Testis (tissue), 3 donors: Measurements from ENCODE around the gene NECTIN1. TPM values are rescaled to one million over a fixed set of nuclear protein-coding genes. Genes with fewer than 3 reads are reported as not detected.

ENCODE experiments used
- DNase-seq: peaks from one replicate; pipeline ENCODE4 v3.0.0-alpha.2; 2019
- H3K27ac ChIP-seq, 2 donors: fragments of 200-600 bp; sonication (generic); one replicate each; pipeline ENCODE4 v1.5.1; 2019
- H3K27me3 ChIP-seq: fragments of 200-600 bp; sonication (generic); one replicate; pipeline ENCODE4 v1.5.1; 2019
- H3K36me3 ChIP-seq: fragments of 200-600 bp; sonication (generic); one replicate; pipeline ENCODE4 v1.5.1; 2017; ENCODE audit warnings: low read depth; ENCODE audit errors: missing control alignments
- H3K4me1 ChIP-seq: fragments of 200-600 bp; sonication (generic); one replicate; pipeline ENCODE4 v1.5.1; 2019
- H3K4me3 ChIP-seq, 2 donors: fragments of 200-600 bp; sonication (generic); one replicate each; pipeline ENCODE4 v1.5.1; 2017 to 2019
- H3K9me3 ChIP-seq: fragments of 200-600 bp; sonication (generic); one replicate; pipeline ENCODE4 v1.5.1; 2017
- CTCF ChIP-seq, 3 experiments: fragments of 450-650 bp in 2 of 3; fragments of 200-600 bp in 1 of 3; sonication (generic) in 1 of 3; IDR thresholded peaks; one replicate each; pipeline ENCODE4 v1.5.1; 2016 to 2019; ENCODE audit warnings: antibody characterized with exemption in 3 of 3, mild to moderate bottlenecking in 2 of 3, moderate library complexity in 1 of 3
- POLR2A ChIP-seq: fragments of 450-650 bp; IDR thresholded peaks from one replicate; pipeline ENCODE4 v1.6.1; 2017; ENCODE audit warnings: antibody characterized with exemption, mild to moderate bottlenecking, moderate library complexity
- WGBS, 2 donors: methylation state at CpG; one replicate each; pipeline ENCODE4 v1.1.5; 2018; 5-methylcytosine and 5-hydroxymethylcytosine counted together
- intact Hi-C: fragments of 100-400 bp; cut with DNase I; formaldehyde crosslinking; loops from one replicate; pipeline ENCODE4 v1.15.1; 2023; ENCODE audit warnings: low total_unique reads
- polyA plus RNA-seq: library from polyadenylated mRNA; stranded (reverse); fragments of 350-450 nt; fragmentation: Illumina TruSeq; extraction: RNeasy Lipid Tissue Mini Kit (QIAGEN cat#74804); gene quantifications from one replicate; pipeline ENCODE4 v1.2.3, GENCODE V29; 2014; ENCODE audit warnings: low read depth, low replicate concordance; ENCODE audit not compliant: insufficient read depth
- total RNA-seq, 2 donors: library from RNA; depleted of rRNA; stranded (reverse); fragments of >200 nt; gene quantifications; one replicate each; pipeline ENCODE4 v1.2.3, GENCODE V29; 2016

NECTIN1 gene
- total and polyA plus RNA-seq, 3 donors from 2014 or later = 5.2 to 5.4 (median 5.2) TPM

GRCh38 chr11:119747868-119748660 lies 19.1 kb upstream of the NECTIN1 start:
- no peaks in the 10 kb centered on the region for H3K36me3 ChIP-seq
- no peaks in the 10 kb centered on the region for H3K9me3 ChIP-seq
- H3K27ac ChIP-seq = no peak overlapping the region
- 91 to 92% methylated on average over 11 to 15 of the region's 15 CpGs for WGBS, 2 donors
- DNase-seq = no peak
- intact Hi-C loops = no loop called here
- H3K27me3 ChIP-seq = no peaks in the 10 kb centered on the region
- no peak overlapping the region for H3K4me3 ChIP-seq
- TF ChIP-seq POLR2A (no peak), CTCF (IDR thresholded peaks at IDR 0.05) (no peak)
- no peaks in the 10 kb centered on the region for H3K4me1 ChIP-seq

GRCh38 chr11:119745776-119746535 lies 17.0 kb upstream of the NECTIN1 start:
- no peak for DNase-seq

GRCh38 chr11:119745112-119745511 lies 16.1 kb upstream of the NECTIN1 start:
- no peaks in the 10 kb centered on the region for H3K27me3 ChIP-seq
- TF ChIP-seq POLR2A (no peak), CTCF (IDR thresholded peaks at IDR 0.05) (no peak)
- WGBS, 2 donors = 77 to 81% methylated on average over 4 to 5 of the region's 5 CpGs
- no peak overlapping the region for H3K27ac ChIP-seq
- H3K4me3 ChIP-seq = no peak overlapping the region
- no peak for DNase-seq
- H3K9me3 ChIP-seq = no peaks in the 10 kb centered on the region
- intact Hi-C loops = no loop called here
- H3K4me1 ChIP-seq = peaks cover 5% of the 10 kb centered on the region
- H3K36me3 ChIP-seq = no peaks in the 10 kb centered on the region

More at GRCh38 chr11:119745776-119746535, 17.0 kb upstream of the NECTIN1 start:
- TF ChIP-seq CTCF (IDR thresholded peaks at IDR 0.05) = no peak
- no peak for TF ChIP-seq POLR2A
- H3K36me3 ChIP-seq = no peaks in the 10 kb centered on the region
- no peak overlapping the region for H3K4me3 ChIP-seq
- intact Hi-C loops = no loop called here
- H3K27me3 ChIP-seq = no peaks in the 10 kb centered on the region
- H3K4me1 ChIP-seq = peaks cover 5% of the 10 kb centered on the region
- WGBS, 2 donors = 88 to 89% methylated on average over 16 of the region's 16 CpGs
- no peak overlapping the region for H3K27ac ChIP-seq
- no peaks in the 10 kb centered on the region for H3K9me3 ChIP-seq

- Histone ChIP-seq H3K4me1 (peaks cover 5% of the 10 kb centered on the region), H3K9me3 (no peaks in the 10 kb centered on the region), H3K27ac (no peak overlapping the region), H3K27me3 (no peaks in the 10 kb centered on the region), H3K4me3 (no peak overlapping the region), H3K36me3 (no peaks in the 10 kb centered on the region)
- DNase-seq = no peak
- WGBS, 2 donors = 86 to 92% methylated on average over 2 of the region's 2 CpGs
- no peak for TF ChIP-seq CTCF (IDR thresholded peaks at IDR 0.05)
- no peak for TF ChIP-seq POLR2A
- intact Hi-C loops = no loop called here
These were observed 15.6 kb upstream of the NECTIN1 start for GRCh38 chr11:119744577-119744976.
